ENCODE data around the gene LGI1.

The LGI1 gene

DNA sequence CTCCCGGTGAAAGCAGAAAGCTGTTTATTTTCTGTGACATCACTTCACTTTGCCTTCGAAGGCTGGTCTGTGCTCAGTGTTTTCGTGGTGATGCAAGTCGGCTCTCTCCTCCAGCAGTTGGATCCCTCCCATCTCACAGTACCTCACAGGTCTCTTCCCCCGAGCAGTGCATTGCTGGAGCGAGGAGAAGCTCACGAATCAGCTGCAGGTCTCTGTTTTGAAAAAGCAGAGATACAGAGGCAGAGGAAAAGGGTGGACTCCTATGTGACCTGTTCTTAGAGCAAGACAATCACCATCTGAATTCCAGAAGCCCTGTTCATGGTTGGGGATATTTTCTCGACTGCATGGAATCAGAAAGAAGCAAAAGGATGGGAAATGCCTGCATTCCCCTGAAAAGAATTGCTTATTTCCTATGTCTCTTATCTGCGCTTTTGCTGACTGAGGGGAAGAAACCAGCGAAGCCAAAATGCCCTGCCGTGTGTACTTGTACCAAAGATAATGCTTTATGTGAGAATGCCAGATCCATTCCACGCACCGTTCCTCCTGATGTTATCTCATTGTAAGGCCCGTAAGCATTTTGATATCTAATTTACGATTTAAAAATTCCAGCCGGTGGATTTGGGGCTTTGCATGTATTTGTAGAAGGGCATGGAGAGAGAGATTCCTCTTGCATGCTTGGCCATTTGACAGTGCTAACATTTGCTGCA is at the start of gene LGI1:
Gene LGI1 (plus strand): TSS at position 136 of the 707 bp plus-strand sequence. CDS start 209 bp downstream, at position 345.
- no peak for DNase-seq

DNA sequence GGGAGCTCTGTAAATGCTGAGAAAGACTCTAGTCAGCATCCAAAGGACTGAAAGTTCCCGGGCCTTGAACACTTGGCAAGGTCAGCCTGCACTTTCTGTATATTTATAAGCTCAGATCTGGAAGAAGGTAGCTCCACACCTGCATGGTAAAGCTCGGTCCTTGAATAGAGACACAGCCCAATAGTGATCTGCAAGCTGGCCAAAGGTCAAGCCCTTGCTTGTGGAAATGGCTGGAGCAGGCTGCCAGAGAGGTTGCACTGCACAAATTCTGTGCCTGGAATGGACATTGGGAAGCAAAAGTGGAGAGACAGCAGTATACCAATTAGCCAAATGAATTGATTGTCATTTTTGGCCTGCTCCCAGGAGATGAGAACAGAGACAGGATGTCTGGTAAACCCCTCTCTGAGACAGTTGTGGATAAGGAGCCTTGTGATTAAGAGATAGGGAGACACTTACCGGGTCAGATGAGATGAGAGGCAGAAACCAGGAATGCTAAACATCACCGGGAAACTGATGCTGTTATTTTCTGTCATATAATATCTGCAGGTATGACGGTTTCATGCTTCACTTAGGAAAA is 47.3 kb upstream of the LGI1 start:
- DNase-seq: no peak

DNA sequence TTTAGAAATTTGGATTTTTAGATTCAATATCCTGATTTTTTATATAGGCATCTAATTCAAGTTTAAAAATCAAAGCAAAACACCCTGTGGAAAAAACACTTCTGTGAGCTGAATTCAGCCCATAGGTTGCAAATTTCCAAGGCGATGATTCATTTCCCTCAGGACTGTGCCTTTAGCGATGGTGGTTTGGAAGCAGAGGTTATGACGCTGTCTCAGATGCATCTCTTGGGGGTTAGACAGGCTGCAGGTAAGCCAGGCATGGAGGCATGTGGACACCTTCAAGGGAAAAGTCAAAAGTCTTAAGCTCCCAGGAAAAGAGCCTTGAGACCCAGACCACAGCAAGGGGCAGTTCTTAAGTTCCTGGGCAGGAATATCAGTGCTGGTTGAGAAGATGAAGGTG is 45.8 kb upstream of the LGI1 start:
- no peak for DNase-seq

DNA sequence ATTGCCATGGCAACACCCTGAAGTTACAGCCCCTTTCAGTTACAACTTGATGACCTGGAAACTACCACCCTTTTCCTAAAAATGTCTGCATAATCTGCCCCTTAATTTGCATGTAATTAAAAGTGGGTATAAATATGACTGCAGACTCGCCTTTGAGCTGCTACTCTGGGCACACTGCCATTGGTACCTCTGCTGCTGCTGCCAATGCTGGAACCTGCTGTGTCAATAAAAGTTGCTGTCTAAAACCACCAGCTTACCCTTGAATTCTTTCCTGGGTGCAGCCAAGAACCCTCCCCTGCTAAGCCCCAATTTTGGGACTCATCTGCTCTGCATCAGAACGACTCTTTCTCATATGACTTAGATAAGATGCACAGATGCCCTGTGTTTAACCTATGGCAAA is 45.1 kb upstream of the LGI1 start:
- DNase-seq: no peak

DNA sequence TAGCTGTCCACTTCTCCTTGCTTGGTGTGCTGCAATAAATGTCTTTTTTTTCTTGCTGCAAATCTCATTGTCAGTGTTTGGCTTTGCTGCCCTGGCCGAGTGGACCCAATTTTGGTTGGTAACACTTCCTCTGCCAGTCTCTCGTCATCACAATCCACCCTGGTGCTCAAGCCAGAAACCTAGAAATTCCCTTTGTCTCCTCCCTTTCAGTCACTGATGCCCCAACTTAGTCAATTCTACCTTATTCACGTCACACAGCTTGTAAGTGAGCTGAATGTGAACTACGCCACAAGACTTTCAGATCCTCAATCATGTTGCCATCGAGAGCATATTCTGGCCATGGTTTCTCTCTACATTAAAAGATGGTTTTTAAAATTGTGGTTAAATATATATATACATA is 42.4 kb upstream of the LGI1 start:
- DNase-seq: no peak

DNA sequence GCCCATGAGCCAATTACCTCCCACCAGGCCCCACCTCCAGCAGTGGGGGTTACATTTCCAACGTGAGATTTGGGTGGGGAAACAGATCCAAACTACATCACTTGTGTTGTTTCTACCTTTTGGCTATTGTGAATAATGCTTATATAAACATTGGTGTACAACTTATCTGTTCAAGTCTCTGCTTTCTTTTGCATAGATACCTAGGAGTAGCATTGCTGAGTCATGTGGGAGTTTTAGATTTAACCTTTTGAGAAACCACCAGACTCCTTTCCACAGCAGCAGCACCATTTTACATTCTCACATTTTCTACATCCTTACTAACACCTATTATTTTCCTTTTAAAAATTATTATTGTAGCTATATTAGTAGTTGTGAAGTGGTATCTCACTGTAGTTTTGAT is 41.0 kb upstream of the LGI1 start:
- no peak for DNase-seq

DNA sequence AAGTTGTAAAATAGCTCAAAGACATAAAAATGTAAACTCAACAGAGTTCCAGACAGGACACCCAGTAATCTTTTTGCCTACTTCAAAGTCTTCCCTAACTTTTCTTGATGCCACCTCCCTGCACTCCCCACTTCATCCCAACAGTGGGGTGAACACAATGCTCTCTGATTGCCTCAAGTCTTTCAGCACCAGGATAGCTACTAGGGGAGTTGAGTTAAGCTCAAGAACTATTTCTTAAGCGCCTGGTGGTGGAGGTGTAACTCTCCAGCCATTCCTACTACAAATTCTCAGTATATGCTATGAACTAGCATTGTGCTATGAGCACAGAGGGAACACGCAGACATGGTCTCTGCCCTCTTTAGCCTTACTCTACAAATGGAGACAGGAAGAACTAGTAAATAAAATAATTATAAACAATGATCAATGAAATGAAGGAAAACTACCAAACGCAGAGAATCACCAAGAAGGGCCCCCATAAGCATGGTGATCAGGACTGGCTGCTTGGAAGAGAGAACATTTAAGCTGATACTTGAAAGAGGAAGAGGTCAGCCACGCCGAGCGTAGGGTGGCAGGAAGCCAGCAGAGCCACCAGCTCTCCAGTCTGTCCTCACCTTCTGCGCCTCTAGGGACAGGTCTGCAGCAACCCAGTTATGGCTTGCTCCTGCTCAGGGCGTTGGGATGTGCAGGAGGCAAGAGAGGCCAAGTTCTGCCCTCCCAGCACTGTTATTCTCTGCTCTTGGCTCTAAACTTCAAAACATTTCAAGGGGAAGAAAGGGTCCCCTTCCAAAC is 38.6 kb upstream of the LGI1 start:
- no peak for DNase-seq

DNA sequence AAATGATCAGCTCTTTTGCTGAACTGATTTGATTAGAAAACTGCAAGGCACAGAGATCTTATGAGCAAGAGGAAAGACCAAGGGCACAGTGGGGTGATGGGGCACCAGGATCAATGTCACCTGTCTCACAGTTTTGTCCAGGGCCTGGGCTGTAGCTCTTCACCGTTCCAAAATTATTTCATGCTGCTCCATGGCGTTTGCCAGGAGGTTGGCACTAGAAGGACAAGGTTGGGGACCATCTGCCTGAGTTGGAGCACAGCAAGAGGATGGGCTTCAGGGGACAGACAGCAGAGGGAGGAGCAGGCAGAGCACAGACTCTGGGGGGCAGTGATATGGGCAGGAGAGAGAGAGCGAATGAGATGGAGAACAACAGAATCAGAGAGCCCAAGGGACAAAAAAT is 37.8 kb upstream of the LGI1 start:
- no peak for DNase-seq

DNA sequence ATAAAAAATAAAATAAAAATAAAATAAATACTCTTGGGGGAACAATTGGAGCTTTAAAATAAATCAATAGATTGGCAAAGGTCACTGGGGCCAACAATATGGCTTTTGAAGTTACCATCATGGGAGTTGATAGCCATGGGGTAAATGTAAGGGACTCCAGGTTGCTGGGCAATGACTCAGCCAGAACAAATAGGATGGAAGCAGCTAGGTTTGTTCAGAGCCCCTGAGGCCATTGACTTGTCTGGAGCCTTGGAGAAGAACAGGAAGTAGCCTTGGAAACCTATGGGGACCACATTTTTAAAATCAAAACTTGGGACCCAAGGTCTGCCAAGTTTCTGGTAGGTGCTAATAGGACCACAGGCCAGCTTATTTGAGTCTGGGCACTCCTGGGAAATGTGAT is 35.2 kb upstream of the LGI1 start:
- DNase-seq: no peak

DNA sequence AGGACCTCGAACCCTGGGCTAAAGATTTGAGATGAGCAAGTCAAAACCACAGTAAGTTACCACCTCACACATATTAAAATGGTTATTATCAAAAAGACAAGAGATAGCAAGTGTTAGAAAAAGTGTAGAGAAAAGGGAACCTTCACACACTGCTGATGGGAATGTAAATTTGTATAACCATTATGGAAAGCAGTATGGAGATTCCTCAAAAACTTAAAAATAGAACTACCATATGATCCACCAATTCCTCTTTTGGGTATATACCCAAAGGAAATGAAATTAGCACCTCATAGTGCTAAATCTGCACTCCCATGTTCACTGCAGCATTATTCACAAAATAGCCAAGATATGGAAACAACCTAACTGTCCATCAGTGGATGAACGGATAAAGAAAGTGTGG is 34.6 kb upstream of the LGI1 start:
- DNase-seq: no peak

DNA sequence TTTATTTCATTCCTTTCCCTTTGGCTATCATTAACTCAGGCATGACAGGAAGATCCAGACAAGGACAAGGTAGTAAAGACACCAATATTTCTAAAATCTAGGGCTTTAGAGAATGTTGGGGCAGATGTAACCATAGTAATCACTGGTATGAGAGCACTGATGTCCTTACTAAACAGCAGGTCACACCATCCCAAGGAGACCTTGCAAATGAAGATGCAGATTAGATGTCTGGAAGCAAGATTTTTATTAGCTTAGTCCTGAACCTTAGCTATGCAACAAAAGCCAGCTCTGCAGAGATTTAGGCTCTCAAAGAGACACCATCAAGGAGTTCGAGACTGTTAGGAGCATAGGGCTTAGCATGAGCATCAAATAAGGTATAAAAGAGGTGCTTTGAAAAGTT is 31.7 kb upstream of the LGI1 start:
- DNase-seq: no peak

DNA sequence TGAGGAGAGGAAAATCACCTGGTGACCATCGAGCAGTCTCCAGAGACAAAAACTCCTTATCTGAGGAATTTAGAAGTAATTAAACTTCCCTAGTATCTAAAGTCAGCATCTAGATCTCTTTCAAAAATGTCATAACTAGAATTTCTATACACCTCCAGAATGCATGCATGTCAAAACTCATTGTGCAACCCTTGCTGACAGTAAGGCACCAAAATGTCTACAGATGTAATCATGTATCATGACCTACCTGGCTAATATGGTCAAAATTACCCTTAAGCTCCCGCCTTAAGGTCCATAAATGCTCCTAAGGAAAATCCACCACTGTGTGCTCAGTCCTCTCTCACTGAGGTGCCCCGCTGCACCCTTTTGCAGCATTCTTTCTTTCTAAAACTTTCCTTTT is 16.4 kb upstream of the LGI1 start:
- no peak for DNase-seq

DNA sequence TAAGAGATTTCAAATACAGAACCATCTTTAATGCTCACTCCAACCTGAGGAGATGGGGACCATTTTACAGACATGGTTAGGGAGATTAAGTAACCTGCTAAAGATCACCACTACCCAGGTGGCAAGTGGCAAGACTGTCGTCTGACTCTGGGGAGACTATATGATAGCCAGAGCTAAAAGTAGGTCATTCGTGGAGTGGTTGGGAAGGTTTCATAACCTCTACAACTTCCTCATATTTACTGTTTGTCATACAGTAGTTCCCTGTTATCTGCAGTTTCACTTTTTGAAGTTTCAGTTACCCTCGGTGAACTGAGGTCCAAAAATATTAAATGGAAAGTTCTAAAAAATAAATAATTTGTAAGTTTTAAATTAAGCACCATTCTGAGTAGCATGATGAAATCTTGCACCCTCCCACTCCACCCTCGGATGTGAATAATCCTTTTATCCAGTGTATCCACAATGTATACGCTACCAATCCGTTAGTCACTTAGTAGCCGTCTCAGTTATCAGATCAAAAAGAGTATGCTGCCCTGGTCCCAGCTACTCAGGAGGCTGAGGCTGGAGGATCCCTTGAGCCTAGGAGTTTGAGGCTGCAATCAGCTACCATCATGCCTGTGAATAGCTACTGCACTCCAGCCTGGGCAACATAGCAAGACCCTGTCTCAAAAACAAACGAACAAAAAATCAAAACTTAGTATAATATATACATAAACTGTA is 14.9 kb upstream of the LGI1 start:
- no peak for DNase-seq

DNA sequence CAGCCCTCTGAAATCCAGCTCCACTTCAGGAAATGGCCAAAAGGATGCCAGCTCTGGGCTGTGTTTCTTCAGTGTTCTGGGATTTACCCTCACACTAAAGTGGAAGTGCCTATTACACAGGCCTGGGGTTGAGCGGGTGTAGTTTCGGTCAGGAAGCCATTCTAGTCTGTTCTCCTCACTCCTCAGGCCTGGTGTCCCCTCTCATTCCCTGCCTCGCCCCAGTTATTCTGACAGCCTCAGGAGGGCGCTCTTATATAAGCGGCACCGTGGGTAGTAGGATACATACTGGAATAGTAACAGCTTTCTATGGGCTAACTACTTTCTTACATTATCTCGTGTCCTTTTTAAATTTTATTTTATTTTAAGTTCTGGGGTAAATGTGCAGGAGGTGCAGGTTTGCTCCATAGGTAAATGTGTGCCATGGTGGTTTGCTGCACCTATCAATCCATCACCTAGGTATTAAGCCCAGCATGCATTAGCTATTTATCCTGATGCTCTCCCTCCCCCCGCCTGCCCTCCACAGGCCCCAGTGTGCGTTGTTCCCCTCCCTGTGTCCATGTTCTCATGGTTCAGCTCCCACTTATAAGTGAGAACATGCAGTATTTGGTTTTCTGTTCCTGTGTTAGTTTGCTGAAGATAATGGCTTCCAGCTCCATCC is 12.2 kb upstream of the LGI1 start:
- no peak for DNase-seq

DNA sequence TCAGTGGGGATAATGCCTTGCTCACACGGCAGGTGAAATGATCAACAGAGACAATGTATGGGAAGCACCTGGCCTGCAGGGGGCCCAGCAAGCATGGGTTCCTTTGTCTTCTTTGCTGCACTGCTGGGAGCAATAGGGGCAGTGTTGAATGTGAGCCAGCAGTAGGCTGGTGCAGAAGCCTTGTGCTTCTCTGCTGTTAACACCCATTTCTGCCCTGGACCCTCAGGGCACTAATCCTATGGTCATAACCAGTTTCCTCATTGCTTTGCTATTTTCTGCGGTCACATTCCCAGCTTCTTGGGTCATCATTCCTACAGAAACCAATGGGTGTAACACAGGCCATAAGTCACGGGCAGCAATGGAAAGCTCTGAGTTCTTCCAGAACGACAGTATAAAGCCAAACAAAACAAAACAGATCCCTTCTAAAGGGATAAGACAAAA is 10.9 kb upstream of the LGI1 start:
- peak; percentile 75 for DNase-seq

DNA sequence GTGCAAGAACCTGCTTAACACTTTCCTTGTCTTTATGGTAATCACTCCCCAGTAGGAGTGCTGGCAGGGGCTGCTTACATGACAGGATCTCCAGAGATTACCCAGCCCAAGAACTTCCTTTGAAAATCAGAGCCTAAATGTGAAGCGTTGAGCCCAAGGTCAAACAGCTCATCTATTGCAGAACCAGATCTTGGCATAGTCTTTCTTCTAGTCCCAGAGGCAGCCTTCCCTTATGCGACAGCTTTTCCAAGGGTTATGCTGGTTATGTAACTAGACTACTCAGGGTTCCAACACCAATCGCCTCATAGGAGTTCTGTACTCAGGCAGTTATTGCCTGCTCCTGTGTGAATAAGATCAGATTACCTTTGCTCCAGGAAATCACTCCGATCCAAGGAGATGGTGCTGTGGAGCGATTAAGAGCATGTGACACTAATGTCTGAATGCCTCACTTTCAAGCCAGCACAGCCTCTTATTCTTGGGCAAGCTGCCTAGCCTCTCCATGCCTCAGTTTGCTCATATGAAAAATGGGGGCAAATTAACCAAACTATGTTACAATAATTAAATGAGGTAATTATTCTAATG is 8.4 kb upstream of the LGI1 start:
- DNase-seq: no peak

DNA sequence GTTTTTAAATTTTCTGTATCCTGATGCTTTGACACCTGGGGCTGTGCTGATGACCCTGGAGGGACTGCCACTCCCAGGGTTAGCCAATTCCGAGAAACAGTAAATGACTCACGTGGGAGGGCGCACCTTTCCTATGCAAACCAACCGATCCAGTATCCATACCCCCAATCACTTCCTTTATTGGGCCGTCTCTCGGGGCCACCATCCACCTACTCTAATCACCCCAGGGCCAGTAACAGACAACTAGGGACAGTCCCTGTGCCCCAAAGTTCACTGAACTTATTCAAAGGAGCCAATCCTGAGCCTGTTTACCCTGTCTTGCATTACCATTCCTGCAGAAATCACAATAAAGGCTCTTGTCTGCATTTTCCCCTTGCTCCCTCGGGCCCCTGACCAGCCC is 6.6 kb upstream of the LGI1 start:
- no peak for DNase-seq

DNA sequence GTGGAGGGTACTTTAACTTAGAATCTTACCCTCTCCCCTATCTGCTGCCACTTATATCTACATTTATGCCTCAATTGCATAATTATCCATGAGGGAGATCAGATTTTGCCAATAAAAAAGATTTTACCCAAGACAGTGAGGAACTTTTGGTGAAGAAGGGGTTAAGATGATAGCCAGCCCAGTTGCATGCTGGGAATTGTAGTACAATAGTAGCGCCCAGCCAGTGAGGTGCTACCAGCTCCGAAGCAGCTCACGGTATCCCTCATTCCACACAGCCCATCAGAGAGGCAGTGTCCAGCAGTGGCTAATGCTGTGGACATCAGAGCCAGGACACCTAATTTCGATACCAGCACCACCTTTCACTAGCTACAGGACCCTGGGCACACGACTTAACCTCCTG is 5.9 kb upstream of the LGI1 start:
- no peak for DNase-seq

DNA sequence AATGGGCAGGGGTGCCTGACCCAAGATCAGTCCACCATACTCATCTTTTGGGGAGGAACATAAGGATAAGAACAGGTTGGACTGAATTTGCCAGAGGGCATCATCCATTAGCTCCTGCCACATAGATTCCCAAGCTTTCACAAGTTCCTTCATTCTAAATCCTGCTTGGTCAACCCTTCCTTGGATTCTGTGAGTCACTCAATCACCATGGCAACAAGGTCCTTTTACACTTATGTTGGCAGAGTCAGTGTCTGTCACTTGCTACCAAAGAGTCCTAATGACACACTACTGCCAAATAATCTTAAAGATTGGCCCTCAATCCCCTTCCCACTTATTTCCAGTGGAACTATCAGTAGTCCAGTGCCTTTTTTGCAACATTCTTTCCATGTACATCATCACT is 5.0 kb upstream of the LGI1 start:
- DNase-seq: no peak

DNA sequence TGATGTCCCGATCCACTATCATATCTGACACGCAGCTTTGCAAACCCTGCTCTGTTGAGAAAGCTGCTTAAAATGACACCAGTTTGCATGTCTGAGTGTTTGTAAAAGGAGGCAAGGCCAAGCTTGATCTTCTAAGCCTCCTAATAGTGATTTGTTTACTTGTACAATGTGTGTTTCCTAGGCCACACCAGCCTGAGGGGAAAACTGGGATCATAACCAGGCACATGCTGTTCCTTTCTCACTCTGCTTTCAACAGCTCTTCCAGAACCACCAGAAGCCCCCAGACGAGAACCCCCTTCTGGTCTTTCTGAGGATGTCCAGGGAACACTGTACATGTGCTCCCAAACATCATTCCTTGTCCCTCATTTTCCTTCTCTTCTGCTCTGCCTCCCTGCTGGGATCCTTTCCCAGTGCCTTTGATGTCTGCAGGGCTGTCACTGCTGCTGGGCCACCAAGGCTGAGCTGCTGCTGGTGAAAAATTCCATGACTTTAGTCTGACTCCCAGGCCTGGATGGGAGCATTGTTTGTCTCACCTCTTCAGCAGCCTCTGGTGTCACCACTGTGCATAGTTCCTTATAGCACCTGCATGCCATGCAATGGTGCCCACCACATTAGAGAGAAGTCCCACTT is 4.0 kb upstream of the LGI1 start:
- peak; percentile 6 for DNase-seq

DNA sequence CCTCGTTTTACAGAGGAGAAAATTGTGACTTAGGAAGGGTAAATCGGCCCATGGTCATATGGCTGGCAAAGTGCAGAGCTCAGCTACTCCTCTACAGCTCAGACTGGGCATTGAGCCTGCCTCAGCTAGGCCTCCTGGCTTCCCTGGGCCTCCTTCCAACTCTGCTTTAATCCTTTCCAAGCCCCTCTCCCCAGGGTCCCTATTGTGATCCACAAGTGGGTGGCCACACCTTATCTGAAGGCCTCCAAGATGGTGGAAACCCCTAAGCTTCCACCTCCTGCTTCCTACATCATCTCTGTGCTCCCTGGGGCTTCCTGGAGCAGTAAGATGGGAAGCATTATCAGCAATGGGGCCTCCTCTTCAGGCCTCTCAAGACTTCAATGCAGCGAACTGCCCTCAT is 3.0 kb upstream of the LGI1 start:
- peak; percentile 2 for DNase-seq

DNA sequence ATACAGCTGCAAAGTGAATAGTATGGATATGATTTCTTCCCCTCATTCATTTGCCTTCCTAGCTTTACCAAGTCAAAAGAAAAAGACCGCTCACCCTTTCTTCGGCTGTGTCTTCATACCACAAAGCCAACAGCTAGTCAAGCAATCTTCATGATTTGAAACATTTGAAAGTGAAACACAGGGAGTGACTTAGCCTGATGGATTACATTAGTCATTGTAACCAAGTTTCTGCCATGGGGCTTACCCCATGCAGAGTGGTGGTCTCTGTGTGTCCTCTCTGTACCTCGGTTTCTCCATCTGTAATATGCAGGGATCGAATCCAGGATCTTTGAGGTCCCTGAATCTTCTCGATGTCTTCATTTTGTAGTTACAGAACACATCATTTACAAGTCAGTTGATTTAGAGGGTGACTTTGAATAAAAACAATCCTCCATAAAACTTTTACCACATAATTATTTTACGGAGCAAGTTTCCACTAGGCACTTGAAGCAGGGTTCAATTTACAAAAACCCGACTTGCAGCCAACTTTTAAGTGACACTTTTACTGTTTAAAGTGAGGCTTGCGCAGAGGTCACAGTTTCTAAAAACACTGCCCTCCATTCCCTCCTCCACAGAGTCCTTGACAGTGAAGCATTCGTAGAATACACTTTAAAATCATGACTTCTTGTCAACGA is 2.2 kb upstream of the LGI1 start:
- no peak for DNase-seq
